BE2C (cell line): ENCODE results near the gene HIVEP3.

Experiments
- DNase-seq: peaks from one replicate; pipeline ENCODE4 v3.0.0-alpha.2; 2020
- H3K27me3 ChIP-seq: fragments of 250-450 bp; sonication (Bioruptor Pico); 2 replicates; pipeline ENCODE4 v1.5.1; 2020; ENCODE audit warnings: mild to moderate bottlenecking
- H3K36me3 ChIP-seq: fragments of 250-450 bp; sonication (Bioruptor Pico); 2 replicates; pipeline ENCODE4 v1.5.1; 2020; ENCODE audit warnings: mild to moderate bottlenecking
- H3K4me1 ChIP-seq: fragments of 250-450 bp; sonication (Bioruptor Pico); 2 replicates; pipeline ENCODE4 v1.5.1; 2020
- H3K4me3 ChIP-seq: 2 replicates; pipeline ENCODE4 v1.5.1; 2011; ENCODE audit warnings: low read depth, low read length
- H3K9me3 ChIP-seq: fragments of 250-450 bp; sonication (Bioruptor Pico); 2 replicates; pipeline ENCODE4 v1.5.1; 2020
- TF ChIP-seq, protein P1 (sequence below): IDR thresholded peaks from 2 replicates; pipeline ENCODE4 v1.5.1; 2012; ENCODE audit warnings: mild to moderate bottlenecking, low read depth, low read length

The HIVEP3 gene

DNA sequence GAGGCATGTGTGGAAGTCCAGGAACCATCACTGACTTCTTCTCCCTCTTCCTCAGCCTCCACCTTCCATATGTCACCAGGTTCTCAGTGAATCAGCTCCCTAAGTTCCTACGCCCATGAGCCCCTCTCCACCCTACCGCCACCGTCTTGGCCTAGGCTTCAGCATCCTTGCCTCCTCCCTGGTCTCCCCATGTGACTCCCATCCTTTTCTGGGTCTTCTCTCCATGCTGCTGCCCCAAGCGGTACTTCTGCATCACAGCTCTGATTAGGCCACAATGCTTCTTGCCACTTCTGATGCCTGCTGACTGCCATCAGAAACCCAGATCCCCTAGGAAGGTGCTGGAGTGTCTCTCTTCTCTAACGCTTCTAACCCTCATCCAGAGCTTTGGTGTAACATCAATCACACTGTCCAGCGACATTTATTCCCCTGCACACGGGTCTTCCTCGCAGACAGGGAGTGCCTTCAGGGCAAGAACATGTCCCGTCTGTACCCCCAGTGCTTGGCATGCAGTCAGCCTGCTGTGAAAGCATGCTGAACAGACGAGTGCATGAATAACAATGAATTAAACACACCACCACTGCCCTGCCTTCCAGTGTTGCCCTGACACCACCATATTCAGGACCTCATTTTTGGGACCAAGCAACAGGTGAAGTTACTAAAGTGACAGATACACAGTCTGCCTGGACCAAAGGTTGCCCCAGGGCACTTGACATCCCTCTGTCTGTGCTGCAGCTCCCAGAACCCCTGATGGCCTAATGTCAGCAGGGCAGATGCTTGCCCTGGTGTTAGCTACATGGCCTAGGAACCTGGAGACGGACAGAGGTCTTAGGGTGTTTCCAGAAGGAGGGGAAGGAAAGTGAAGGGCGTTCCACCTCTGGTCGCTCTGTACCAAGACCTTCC, 275.6 kb downstream of the HIVEP3 start:
- no peak for DNase-seq
- Histone ChIP-seq H3K4me1 (no peaks in the 10 kb centered on the region), H3K9me3 (no peaks in the 10 kb centered on the region), H3K36me3 (no peaks in the 10 kb centered on the region), H3K27me3 (no peaks in the 10 kb centered on the region), H3K4me3 (no peak overlapping the region)
- TF ChIP-seq, protein P1, sequence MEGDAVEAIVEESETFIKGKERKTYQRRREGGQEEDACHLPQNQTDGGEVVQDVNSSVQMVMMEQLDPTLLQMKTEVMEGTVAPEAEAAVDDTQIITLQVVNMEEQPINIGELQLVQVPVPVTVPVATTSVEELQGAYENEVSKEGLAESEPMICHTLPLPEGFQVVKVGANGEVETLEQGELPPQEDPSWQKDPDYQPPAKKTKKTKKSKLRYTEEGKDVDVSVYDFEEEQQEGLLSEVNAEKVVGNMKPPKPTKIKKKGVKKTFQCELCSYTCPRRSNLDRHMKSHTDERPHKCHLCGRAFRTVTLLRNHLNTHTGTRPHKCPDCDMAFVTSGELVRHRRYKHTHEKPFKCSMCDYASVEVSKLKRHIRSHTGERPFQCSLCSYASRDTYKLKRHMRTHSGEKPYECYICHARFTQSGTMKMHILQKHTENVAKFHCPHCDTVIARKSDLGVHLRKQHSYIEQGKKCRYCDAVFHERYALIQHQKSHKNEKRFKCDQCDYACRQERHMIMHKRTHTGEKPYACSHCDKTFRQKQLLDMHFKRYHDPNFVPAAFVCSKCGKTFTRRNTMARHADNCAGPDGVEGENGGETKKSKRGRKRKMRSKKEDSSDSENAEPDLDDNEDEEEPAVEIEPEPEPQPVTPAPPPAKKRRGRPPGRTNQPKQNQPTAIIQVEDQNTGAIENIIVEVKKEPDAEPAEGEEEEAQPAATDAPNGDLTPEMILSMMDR, result no peak

DNA sequence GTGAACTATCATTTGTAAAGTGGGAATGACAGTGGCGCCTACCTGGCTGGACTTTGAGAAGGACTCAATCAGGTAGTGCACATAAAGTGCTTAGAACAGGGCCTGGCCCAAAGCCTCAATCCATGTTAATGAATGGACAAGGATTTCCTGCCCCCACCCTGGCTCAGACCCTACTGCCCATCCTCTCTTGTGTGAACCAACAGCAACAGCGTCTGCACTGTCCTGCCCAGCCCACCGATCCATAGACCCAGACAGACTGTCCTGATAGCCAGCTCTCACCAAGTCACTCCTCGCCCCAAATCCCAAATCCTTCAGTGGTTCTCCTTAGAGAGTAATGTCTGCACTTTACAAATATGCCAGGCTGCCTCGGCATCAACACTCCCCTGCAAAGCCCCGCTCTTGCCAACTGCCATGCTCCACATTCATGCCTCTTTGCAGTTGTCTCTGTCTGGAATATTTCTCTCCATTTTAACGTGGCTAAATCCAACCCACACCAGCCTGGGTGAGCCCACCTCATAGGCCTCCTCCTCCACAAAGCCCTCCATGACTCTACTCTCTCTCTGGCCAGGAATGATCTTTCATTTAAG, 276.7 kb downstream of the HIVEP3 start:
- DNase-seq, result no peak
- Histone ChIP-seq H3K36me3 (no peaks in the 10 kb centered on the region), H3K27me3 (no peaks in the 10 kb centered on the region), H3K4me3 (no peak overlapping the region), H3K4me1 (no peaks in the 10 kb centered on the region), H3K9me3 (no peaks in the 10 kb centered on the region)
- TF ChIP-seq, protein P1, result no peak

DNA sequence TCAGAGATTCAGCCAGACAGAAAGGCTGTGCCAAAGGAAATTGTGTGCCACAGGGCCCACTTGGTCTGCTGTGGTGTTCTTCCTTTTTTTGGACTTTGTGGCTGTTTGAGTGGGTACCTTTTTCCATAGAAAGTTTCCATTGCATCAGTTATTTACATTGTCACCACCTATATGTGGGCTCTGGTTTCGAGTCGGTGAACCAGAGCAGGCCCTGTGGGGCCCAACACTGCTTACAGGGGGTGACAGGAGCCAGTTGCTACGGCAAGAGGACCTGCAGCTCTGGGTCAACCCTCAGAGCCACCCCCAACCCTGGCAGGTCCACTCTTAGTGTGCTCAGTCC, 277.3 kb downstream of the HIVEP3 start:
- Histone ChIP-seq H3K36me3 (no peaks in the 10 kb centered on the region), H3K4me3 (no peak overlapping the region), H3K9me3 (no peaks in the 10 kb centered on the region), H3K27me3 (no peaks in the 10 kb centered on the region), H3K4me1 (no peaks in the 10 kb centered on the region)
- TF ChIP-seq, protein P1, result no peak
- no peak for DNase-seq

DNA sequence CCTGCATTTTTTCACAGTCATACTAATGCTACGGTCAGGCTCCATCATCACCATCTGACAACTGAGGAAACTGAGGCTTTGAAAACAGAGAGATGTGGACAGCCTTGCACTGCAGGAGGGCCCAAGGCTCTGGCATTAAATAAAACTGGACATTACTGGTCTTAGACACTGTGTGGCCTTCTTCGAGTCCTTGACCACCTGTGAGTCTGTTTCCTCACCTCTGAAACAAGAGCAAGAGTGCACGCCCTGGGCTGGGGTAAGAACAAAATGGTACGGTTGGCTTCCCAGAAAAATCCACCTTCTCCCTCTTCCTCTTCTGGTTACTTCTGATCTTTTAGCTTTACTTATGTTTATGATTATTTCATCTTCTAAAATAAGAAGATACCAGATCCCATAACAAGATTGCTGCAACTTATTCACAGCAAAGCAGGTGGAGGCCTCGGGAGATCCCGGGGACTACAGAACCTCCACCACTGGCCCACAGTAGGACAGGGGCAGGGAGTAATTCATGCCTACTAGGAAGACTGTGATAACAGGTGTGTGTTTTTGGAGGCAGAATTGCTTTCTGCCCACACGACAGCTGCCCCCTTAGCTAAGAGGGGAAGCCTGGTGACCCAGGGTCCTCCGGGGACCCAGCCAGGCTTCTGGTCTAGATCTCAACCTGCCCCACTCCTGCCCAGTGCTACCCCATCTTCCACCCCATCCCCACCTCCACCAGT, 277.8 kb downstream of the HIVEP3 start:
- Histone ChIP-seq H3K9me3 (no peaks in the 10 kb centered on the region), H3K36me3 (no peaks in the 10 kb centered on the region), H3K4me3 (no peak overlapping the region), H3K27me3 (no peaks in the 10 kb centered on the region), H3K4me1 (no peaks in the 10 kb centered on the region)
- TF ChIP-seq, protein P1, result no peak
- no peak for DNase-seq

DNA sequence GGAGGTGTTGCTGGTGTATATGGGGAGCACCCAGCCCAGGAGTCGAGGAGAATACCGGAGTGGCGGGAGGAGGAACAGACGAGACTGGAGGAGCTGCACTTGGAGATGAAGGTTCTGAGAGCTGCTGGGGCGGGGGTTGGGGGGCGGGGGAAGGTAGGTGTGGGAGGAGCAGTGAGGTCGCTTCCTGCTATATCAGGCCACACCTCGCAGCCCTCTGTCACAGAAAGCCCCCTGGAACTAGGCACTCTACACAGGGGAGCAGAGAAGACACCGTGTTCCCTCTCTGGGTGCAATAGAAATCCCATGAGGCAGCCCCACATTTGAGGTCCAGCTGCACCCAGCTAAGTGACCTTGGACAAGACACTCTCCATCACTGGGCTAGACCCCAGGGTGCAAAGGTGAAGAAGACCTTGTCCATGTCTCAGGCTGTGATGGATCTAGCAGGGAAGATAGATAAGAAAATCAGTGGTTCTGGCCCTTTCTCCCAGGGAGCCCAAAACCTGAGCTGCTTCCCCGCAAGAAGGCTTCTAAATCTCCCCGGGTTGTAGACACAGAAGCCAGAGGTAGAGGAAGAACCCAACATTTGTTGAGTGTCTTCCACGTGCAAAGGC, 278.5 kb downstream of the HIVEP3 start:
- Histone ChIP-seq H3K4me3 (no peak overlapping the region), H3K9me3 (no peaks in the 10 kb centered on the region), H3K36me3 (no peaks in the 10 kb centered on the region), H3K4me1 (no peaks in the 10 kb centered on the region), H3K27me3 (no peaks in the 10 kb centered on the region)
- TF ChIP-seq, protein P1, result no peak
- no peak for DNase-seq
